Measurements from ENCODE around the gene CCDC73.
"Not testable (repeated sequence)": the region's sequence is repeated elsewhere in the genome, so short reads cannot be mapped to it uniquely, and the experiment has no call there.

- TF ChIP-seq CTCF (IDR thresholded peaks at IDR 0.05; ENCODE audit: insufficient read depth, low read length); REST (IDR thresholded peaks at IDR 0.05; ENCODE audit: insufficient replicate concordance, low read depth); POLR2AphosphoS5 (IDR thresholded peaks at IDR 0.05; ENCODE audit: low read depth); SPI1 (IDR thresholded peaks at IDR 0.05; ENCODE audit: borderline replicate concordance, low read depth); GABPA (IDR thresholded peaks at IDR 0.05; ENCODE audit: low read depth): not testable (repeated sequence)
Measured at GRCh38 chr11:32596114-32596513, 198.3 kb downstream of the CCDC73 start.
